ENCODE results near the gene EPB41L5.
"Not testable (repeated sequence)": the region's sequence is repeated elsewhere in the genome, so short reads cannot be mapped to it uniquely, and the experiment has no call there.

The EPB41L5 gene

GRCh38 chr2:120141300-120142069, 128.6 kb downstream of the EPB41L5 start:
- no peak for DNase-seq (ENCODE audit: low read depth)

- no peak for DNase-seq (ENCODE audit: low read depth)
Observed at GRCh38 chr2:120142528-120143219, 129.8 kb downstream of the EPB41L5 start.

GRCh38 chr2:120148229-120148628, 135.4 kb downstream of the EPB41L5 start:
- DNase-seq (ENCODE audit: low read depth), result no peak

GRCh38 chr2:120148669-120149068, 135.8 kb downstream of the EPB41L5 start:
- no peak for DNase-seq (ENCODE audit: low read depth)

DNA sequence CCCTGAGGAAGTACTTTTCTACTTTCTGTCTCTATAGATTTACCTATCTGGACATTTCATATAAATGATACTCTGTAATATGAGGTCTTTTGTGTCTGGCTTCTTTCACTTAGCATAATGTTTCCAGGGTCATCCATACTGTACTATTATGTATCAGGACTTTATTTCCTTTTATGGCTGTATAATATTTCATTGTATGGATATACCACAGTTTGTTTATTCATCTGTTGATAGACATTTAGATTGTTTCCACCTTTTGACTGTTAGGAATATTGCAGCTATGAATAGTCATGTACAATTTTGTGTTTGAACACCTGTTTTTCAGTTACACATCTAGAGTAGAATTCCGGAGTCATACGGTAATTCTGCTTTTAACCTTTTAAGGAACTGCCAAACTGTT, 136.5 kb downstream of the EPB41L5 start:
- no peak for DNase-seq (ENCODE audit: low read depth)

DNA sequence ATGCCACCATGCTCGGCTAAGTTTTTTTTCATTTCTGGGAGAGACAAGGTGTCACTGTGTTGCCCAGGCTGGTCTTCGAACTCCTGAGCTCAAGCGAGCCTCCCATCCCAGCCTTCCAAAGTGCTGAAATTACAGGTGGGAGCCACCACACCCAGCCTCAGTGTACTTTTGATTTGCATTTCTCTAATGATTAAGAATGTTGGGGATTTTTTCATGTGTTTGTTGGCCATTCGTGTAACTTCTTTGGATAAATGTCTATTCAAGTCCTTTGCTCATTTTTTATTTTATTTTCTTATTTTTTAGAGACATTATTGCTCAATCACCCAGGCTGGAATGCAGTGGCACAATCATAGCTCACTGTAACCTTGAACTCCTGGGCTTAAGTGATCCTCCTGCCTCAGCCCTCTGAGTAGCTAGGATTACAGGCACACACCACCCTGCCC, 137.2 kb downstream of the EPB41L5 start:
- no peak for DNase-seq (ENCODE audit: low read depth)

DNA sequence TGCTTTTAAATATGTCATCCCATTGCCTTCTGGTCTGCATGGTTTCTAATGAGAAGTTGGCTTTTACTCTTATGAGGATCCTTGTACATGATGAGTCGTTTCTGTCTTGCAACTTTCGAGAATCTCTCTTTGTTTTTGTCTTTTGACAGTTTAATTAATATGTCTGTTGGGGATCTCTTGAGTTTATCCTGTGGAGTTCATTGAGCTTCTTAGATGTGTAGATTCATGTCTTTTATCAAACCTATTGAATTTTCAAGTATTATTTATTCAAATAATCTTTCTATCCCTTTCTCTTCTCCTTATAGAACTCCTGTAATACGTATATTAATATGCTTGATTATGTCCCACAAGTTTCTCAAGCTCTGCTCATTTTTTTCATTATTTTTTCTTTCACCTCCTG, 142.4 kb downstream of the EPB41L5 start:
- DNase-seq (ENCODE audit: low read depth), result no peak

- DNase-seq (ENCODE audit: low read depth), result not testable (repeated sequence)
Observed at GRCh38 chr2:120158658-120159057, 145.8 kb downstream of the EPB41L5 start.

DNA sequence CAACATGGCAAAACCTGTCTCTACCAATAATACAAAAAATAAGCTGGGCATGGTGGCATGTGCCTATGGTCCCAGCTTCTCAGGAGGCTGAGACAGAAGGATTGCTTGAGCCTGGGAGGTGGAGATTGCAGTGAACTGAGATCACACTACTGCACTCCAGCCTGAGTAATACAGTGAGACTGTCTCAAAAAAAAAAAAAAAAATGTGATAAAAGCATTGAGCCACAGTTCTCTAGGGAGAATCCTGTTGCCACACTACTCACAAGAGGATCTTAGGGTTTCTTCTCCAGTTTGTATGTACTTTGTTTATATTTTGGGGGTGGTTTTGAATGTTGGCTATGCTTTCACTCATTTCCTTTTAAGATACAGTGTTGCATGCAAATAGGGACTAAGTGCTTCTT, 148.3 kb downstream of the EPB41L5 start:
- DNase-seq (ENCODE audit: low read depth), result peak; percentile 14

- DNase-seq (ENCODE audit: low read depth), result no peak
Observed at GRCh38 chr2:120162716-120163115, 149.8 kb downstream of the EPB41L5 start.

DNA sequence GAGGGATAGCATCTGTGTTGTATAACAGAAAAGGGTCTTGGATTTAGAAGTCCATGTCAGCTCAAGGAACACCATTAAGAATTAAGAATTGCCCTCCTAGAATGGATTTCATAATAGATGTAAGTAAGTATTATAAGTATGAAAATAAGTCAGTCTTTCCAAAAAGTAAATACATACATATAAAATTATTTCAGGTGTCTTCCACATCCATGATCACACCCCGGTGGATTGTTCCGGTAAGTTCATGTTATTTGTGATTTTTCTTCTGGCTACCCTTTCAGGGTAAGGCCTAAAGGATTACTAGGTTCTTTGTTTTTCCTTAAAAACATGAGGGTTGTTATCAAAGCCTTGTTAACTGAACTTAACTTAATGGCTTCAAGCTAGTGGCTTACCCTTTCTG, 154.4 kb downstream of the EPB41L5 start:
- DNase-seq (ENCODE audit: low read depth), result no peak

- DNase-seq (ENCODE audit: low read depth), result no peak
Observed at GRCh38 chr2:120169020-120169419, 156.1 kb downstream of the EPB41L5 start.

GRCh38 chr2:120174963-120175581, 162.2 kb downstream of the EPB41L5 start:
- DNase-seq (ENCODE audit: low read depth), result peak; percentile 70

- no peak for DNase-seq (ENCODE audit: low read depth)
Observed at GRCh38 chr2:120176526-120176925, 163.6 kb downstream of the EPB41L5 start.

DNA sequence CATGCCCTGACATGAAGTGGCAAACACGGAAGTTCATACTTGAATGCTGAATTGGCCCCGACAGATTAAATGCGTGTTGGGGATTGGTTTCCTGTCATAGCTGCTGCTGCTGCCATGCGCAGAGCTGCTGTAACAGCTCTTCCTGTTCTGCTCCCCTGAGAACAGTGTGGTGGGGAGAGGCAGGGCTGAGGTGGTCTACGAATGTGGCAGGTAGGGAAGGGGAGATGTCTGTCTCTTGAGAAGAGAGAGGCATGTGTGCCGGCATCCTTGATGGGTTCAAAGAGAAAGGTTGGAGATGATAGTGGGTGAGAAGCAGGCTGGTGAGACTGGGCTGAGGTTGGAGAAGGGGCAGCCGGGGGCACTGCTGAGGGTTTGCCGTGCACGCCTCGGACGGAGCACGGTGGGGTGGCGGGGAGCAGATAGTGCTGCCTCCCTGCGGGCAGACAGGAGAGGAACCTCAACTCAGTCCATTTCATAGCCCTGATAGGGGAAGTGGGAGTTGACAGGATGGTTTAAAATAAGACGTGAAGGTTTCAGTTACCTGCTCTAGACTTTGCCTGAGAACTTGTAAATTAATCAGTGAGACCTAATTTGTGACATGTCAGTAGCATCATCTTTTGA, 164.2 kb downstream of the EPB41L5 start:
- DNase-seq (ENCODE audit: low read depth), result peak; percentile 8

DNA sequence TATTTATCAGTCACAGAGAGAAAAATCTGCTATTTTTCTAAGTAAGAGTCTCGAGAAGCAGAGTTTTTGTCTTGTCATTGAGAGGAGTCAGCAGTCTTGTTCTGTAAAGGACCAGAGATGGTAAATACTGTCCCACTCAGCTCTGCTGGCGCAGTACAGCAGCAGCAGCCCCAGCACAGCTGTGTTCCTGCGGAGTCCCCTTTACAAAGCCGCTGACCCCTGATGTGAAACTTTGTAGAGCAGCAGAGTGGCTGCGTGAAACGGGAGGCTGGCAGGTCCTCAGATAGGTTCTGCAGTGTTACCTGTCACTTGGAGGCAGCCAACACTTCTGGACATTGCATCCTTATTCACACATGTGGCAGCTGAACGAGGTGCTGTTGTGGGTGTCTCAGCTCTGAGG, 165.1 kb downstream of the EPB41L5 start:
- DNase-seq (ENCODE audit: low read depth), result no peak

GRCh38 chr2:120179396-120179795, 166.5 kb downstream of the EPB41L5 start:
- DNase-seq (ENCODE audit: low read depth), result no peak

- DNase-seq (ENCODE audit: low read depth), result no peak
Observed at GRCh38 chr2:120180066-120180465, 167.2 kb downstream of the EPB41L5 start.

DNA sequence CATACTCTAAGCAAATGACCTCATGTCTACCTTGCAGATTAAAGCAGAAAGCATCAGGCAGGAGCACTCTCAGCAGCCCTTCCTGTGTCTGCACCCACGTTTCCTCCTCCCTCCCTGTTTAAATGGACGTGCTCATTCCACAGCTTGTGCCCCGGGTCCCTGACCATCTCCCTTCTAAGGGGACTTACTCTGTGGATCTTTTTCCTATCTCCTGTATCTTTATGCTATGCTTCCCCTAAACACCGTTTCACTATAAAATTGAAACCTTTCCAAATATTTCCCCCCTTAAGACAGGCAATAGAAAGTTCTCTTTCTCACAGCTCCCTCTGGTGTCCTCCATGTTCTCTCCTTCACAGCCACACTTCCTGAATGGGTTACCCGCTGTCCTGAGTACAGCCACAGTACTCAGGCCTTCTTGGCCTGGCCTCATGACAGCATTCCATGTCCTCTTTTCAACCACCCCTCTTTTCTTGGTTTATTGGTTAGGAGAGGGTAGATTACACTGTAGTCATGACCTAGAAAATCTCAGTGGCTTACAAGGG, 169.2 kb downstream of the EPB41L5 start:
- no peak for DNase-seq (ENCODE audit: low read depth)

DNA sequence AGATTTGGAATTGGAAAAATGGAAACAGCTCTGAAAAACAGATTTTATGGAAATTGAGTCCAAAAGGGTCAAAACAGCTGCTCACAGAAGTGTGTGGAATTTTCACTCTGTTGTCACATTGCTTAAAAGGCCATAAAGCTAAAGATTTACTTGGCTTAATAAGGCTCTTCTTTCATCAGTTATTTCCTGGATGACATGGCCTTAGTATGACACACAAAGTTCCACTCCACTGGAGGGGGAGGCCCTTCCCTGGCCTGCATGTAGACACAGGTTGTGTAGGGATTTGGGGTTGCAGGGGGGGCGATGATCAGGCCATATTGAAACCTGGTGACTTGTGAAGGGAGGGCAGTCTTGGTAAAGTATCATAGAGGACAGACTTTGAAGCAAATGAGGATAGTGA, 176.3 kb downstream of the EPB41L5 start:
- DNase-seq (ENCODE audit: low read depth), result no peak

DNA sequence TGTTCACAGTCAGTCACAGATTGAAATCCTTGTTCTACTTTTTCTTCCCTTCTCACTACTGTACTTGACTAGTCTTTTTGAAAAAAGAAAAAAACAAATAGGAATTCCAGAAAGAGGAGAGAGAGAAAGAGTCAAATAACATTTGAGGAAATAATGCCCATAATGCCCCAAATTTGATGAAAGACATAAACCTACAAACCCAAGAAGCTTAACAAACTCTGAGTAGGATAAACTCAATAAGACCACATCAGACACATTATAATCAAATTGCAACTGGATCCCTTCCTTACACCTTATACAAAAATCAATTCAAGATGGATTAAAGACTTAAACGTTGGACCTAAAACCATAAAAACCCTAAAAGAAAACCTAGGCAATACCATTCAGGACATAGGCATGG, 179.4 kb downstream of the EPB41L5 start:
- no peak for DNase-seq (ENCODE audit: low read depth)

- no peak for DNase-seq (ENCODE audit: low read depth)
Observed at GRCh38 chr2:120195553-120195952, 182.7 kb downstream of the EPB41L5 start.
